Tibial nerve (tissue), 3 donors: Measurements from ENCODE around the gene CELSR1.

Experiments
- CTCF ChIP-seq, 5 experiments: fragments of 200-600 bp in 3 of 5; fragments of 450-650 bp in 2 of 5; sonication (generic) in 3 of 5; IDR thresholded peaks; one replicate each; pipeline ENCODE4 v1.5.1; 2016 to 2019; ENCODE audit warnings: antibody characterized with exemption in 5 of 5, mild to moderate bottlenecking in 3 of 5, moderate library complexity in 2 of 5
- POLR2A ChIP-seq, 2 donors: fragments of 450-650 bp; IDR thresholded peaks; one replicate each; pipeline ENCODE4 v1.6.1; 2017; ENCODE audit warnings: antibody characterized with exemption in 2 of 2, mild to moderate bottlenecking in 2 of 2, moderate library complexity in 2 of 2

DNA sequence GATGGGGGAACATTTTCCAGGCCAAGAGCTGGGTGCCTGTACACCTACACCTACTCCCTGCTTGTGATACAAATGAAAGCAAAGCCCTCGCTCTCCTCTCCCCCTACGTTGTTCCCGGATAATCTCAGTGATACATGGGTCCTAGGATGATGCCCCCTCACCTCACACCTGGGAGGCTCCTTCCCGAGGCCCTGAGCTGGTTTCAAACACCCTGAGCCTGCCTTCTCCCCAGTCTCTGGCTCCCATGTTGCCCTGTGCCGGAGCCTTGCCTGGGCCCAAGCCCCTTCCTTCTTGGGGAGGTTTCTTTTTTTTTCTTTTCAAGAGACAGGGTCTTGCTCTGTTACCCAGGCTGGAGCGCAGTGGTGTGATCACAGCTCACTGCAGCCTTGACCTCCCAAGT is 178.7 kb downstream of the CELSR1 start:
- no peak for TF ChIP-seq CTCF (IDR thresholded peaks at IDR 0.05)
- no peak for TF ChIP-seq POLR2A (IDR thresholded peaks at IDR 0.05)
